Pons (tissue), 1 donor: ENCODE measurements around the gene NABP1.

Experiments
- DNase-seq: peaks from one replicate; pipeline ENCODE4 v3.0.0-alpha.2; 2016; ENCODE audit warnings: low spot score

NABP1 gene

GRCh38 chr2:191680639-191681038, 2.7 kb downstream of the NABP1 start:
- no peak for DNase-seq

- DNase-seq = no peak
These were observed 4.2 kb downstream of the NABP1 start for GRCh38 chr2:191682126-191682525.

GRCh38 chr2:191686066-191686465, 8.1 kb downstream of the NABP1 start:
- DNase-seq = no peak

GRCh38 chr2:191686729-191687128, 8.8 kb downstream of the NABP1 start:
- no peak for DNase-seq

- no peak for DNase-seq
These were observed 9.9 kb downstream of the NABP1 start for GRCh38 chr2:191687867-191688266.

- DNase-seq = no peak
These were observed 11.2 kb downstream of the NABP1 start for GRCh38 chr2:191688934-191689695.

GRCh38 chr2:191690327-191690726, 12.4 kb downstream of the NABP1 start:
- DNase-seq = no peak

- DNase-seq = peak; percentile 85
These were observed 13.2 kb downstream of the NABP1 start for GRCh38 chr2:191691016-191691735.

- no peak for DNase-seq
These were observed 14.0 kb downstream of the NABP1 start for GRCh38 chr2:191691898-191692297.

GRCh38 chr2:191692502-191693115, 14.7 kb downstream of the NABP1 start:
- no peak for DNase-seq

GRCh38 chr2:191693166-191693565, 15.2 kb downstream of the NABP1 start:
- DNase-seq = no peak

- DNase-seq = no peak
These were observed 15.8 kb downstream of the NABP1 start for GRCh38 chr2:191693778-191694177.

- peak; percentile 64 for DNase-seq
These were observed 18.1 kb downstream of the NABP1 start for GRCh38 chr2:191696001-191696400.

GRCh38 chr2:191696966-191697365, 19.0 kb downstream of the NABP1 start:
- no peak for DNase-seq

- no peak for DNase-seq
These were observed 19.9 kb downstream of the NABP1 start for GRCh38 chr2:191697870-191698269.

- DNase-seq = no peak
These were observed 21.5 kb downstream of the NABP1 start for GRCh38 chr2:191699341-191699945.

- no peak for DNase-seq
These were observed 23.1 kb downstream of the NABP1 start for GRCh38 chr2:191701029-191701428.

- no peak for DNase-seq
These were observed 23.8 kb downstream of the NABP1 start for GRCh38 chr2:191701696-191702095.

GRCh38 chr2:191703079-191703725, 25.3 kb downstream of the NABP1 start:
- no peak for DNase-seq

GRCh38 chr2:191705084-191705483, 27.1 kb downstream of the NABP1 start:
- peak; percentile 70 for DNase-seq

- no peak for DNase-seq
These were observed 27.8 kb downstream of the NABP1 start for GRCh38 chr2:191705701-191706100.

GRCh38 chr2:191706791-191707190, 28.9 kb downstream of the NABP1 start:
- no peak for DNase-seq
